Right lobe of liver (tissue), 6 donors: ENCODE data around the gene NOTUM. TPM values are rescaled to one million over a fixed set of nuclear protein-coding genes. Genes with fewer than 3 reads are reported as not detected.

Experiments
- ATAC-seq, 4 donors: fragments of 200-7000 bp; cut with Tn5 transposase; one replicate each; pipeline ENCODE4 v1.9.1; 2020; ENCODE audit warnings: mild to moderate bottlenecking in 4 of 4, moderate library complexity in 4 of 4
- DNase-seq, 3 donors: peaks; one replicate each; pipeline ENCODE4 v3.0.0-alpha.2; 2020
- H3K27ac ChIP-seq, 3 donors: fragments of 200-600 bp; one replicate each; pipeline ENCODE4 v1.8.0; 2022
- H3K27me3 ChIP-seq, 2 donors: fragments of 200-600 bp; one replicate each; pipeline ENCODE4 v1.8.0; 2022
- H3K36me3 ChIP-seq, 4 donors: fragments of 200-600 bp; sonication (generic) in 1 of 4; one replicate each; pipeline versions ENCODE4 v1.5.1 to v1.8.0; 2017 to 2022; ENCODE audit warnings: control low read depth in 1 of 4
- H3K4me1 ChIP-seq, 4 donors: fragments of 200-600 bp; sonication (generic) in 1 of 4; one replicate each; pipeline versions ENCODE4 v1.5.1 to v1.8.0; 2017 to 2022; ENCODE audit warnings: control low read depth in 1 of 4
- H3K4me3 ChIP-seq, 3 donors: fragments of 200-600 bp; one replicate each; pipeline ENCODE4 v1.8.0; 2022
- H3K9me3 ChIP-seq, 4 donors: fragments of 200-600 bp; sonication (generic) in 1 of 4; one replicate each; pipeline versions ENCODE4 v1.5.1 to v1.8.0; 2017 to 2022; ENCODE audit warnings: control low read depth in 1 of 4
- CTCF ChIP-seq, 4 donors: fragments of 200-600 bp in 3 of 4; fragments of 450-650 bp in 1 of 4; IDR thresholded peaks; one replicate each; pipeline versions ENCODE4 v1.5.1 to v1.8.0; 2016 to 2022; ENCODE audit warnings: antibody characterized with exemption in 4 of 4, mild to moderate bottlenecking in 2 of 4
- POLR2A ChIP-seq: fragments of 450-650 bp; IDR thresholded peaks from one replicate; pipeline ENCODE4 v1.6.1; 2017; ENCODE audit warnings: antibody characterized with exemption, mild to moderate bottlenecking
- WGBS: methylation state at CpG from one replicate; pipeline ENCODE4 v1.1.6; 2018; ENCODE audit warnings: low coverage, low lambda C conversion rate; ENCODE audit not compliant: insufficient coverage; ENCODE audit errors: missing lambda C conversion rate; 5-methylcytosine and 5-hydroxymethylcytosine counted together
- intact Hi-C, 2 donors: fragments of 100-400 bp; cut with DNase I; formaldehyde crosslinking; loops; one replicate each; pipeline versions ENCODE4 v1.11.2 to v1.14.1; 2022
- total RNA-seq, 6 experiments: library from RNA; depleted of rRNA in 2 of 6; stranded (reverse); fragments of >200 nt in 2 of 6; fragmentation: NEBNext Ultra II Directional in 3 of 6; extraction: Animal tissue kit (Norgen Biotek cat#: 25700) in 3 of 6; gene quantifications; one replicate each; pipeline versions ENCODE4 v1.1.0 to v1.2.4, GENCODE V29; 2016 to 2023
- donor health status: DM: no; HTN: yes; CAD: no.
- donor health status: DM: no; HTN: no; CAD: no.
- donor health status: DM: no; HTN: no; CAD: no.
- donor health status: DM: no; HTN: yes; CAD: no.
- donor health status: DM: no; HTN: yes; CAD: no.

Gene NOTUM
- total RNA-seq, 6 experiments from 2014 or later, result 1.2 to 7.6 (median 3.0) TPM

DNA sequence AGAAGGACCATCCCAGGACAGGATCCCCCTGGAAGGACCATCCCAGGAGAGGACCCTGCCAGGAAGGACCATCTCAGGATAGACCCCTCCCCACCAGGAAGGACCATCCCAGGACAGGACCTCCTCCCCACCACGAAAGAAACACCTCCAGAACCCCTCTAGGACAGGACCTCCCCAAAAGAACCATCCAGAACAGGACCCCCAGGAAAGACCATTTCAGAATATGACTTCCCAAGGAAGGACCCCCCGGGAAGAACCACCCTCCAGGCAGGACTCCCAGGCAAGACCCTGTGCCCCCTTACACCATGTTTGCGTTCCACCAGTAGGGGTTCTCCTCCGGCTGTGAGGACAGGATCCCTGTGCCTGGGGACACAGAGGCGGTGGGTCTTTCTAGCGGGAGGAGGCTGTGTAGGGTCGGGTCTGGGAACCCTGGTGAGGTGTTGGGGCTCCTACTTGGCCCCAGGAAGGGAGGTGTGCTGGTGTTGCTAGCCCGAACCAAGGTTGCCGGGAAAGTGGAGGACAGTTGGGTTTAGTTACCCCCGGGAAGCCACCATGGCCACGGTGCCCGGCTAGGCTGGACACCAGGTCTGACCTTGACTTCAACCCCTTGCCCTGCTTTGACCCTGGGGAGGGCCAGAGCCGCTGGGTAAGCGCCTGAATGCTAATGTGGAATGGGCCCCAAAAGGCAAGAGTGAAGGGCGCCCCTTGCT, 2.2 kb downstream of the NOTUM start:
- intact Hi-C loops, result loop anchor here in 1 of 2 donors (5.0 kb wide), 1 partner anchor 59 kb away; no protein-coding TSS in a partner anchor
- TF ChIP-seq POLR2A (no peak), CTCF (IDR thresholded peaks at IDR 0.05) (no peak)
- DNase-seq, result no peak
- Histone ChIP-seq H3K4me3 (peak overlapping the region in 2 of 3 donors; percentile 64 to 70), H3K9me3 (no peaks in the 10 kb centered on the region), H3K36me3 (no peaks in the 10 kb centered on the region), H3K4me1 (peaks cover 0 to 14% (median 0%) of the 10 kb centered on the region in 4 donors), H3K27me3 (no peaks in the 10 kb centered on the region), H3K27ac (no peak overlapping the region)
- WGBS, result 42% methylated on average over 4 of the region's 15 CpGs
- peak in 2 of 4 donors; percentile 2 to 7 for ATAC-seq

DNA sequence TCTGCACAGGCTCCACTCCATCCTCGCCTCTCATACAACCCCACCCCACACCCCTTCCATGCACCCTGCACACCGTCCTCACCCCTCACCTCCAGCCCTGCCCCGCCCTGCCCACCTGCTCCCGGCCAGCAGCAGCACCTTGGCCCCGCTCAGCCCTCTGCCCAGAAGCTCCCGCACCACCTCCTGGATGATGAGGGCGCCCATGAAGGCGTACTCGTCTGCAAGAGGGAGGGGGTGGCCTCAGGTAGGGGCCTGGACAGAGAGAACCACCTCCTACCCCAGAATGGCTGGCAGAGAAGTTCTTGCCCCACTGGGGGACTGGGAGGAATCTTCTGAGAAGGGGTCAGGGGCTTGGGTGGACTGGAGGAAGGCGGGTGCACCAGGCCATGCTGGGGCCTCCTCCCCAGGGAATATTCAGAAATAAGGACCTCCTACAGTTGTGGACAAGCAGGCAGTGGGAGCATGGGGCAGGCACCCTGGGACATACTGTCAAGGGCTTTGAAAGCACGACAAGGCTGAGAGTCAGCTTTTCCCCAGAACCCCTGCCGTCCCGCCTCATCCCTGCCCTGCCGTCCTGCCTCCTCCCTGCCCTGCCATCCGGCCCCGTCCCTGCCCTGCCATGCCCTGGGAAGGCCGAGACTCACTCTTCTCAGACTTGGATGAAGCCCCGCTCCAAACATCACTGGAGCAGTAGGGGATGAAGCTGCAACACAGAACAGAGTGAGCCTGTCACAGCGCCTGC, 3.1 kb downstream of the NOTUM start:
- H3K4me1 ChIP-seq, result peaks cover 0 to 14% (median 0%) of the 10 kb centered on the region in 4 donors
- WGBS, result 84% methylated on average over 14 of the region's 19 CpGs
- intact Hi-C loops, result loop anchor here in 1 of 2 donors (5.0 kb wide), 1 partner anchor 59 kb away; no protein-coding TSS in a partner anchor
- H3K9me3 ChIP-seq, result no peaks in the 10 kb centered on the region
- no peak for TF ChIP-seq CTCF (IDR thresholded peaks at IDR 0.05)
- no peak for TF ChIP-seq POLR2A
- no peaks in the 10 kb centered on the region for H3K27me3 ChIP-seq
- no peak overlapping the region for H3K4me3 ChIP-seq
- H3K27ac ChIP-seq, result no peak overlapping the region
- ATAC-seq (no peak), DNase-seq (no peak)
- no peaks in the 10 kb centered on the region for H3K36me3 ChIP-seq

DNA sequence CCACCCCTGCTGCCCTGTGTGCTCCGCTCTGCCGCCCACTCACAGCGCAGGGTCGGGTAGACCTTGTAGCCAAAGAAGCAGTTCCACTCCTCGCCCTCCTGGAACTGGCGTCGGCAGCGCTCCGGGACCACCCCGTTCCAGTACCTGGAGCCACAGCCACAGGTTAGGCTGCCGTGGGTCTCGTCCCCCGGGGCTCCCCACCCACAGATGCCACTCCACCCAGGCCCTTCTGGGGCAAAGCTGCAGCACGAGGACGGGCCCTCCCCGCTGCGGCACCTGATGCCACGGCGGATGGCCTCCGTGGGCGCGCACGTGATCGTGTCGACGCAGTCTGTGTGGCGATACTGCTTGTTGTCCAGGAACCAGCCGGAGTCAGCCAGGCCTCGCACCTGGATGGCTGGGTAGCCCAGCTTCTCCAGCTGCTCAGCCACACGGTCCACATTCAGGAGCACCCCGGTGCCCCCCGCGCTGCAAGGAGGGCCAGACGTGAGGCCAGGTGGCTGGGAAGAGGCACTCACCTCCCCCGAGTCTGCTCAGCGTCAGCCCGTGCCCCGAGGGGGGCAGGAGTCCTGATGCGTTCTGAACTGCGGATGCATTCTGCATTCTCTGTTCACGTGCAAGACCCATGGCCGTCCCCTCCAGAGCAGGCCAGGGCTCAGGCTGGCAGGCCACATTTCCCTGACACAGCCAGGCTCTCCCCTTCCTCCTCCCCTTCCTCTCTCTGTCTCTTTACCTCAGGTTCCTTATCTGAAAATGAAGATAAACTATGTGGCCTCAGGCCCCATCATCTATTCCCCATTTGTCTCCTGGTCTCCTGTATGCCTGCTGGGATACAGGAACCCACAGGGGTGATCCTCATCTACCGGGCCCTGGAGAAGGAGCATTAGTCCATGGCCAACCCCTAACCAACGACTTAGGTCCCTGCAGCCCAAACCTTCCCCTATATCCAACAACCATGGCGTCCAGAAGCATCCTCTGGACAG, 4.1 kb downstream of the NOTUM start:
- peaks cover 0 to 14% (median 0%) of the 10 kb centered on the region in 4 donors for H3K4me1 ChIP-seq
- intact Hi-C loops, result loop anchor here in 1 of 2 donors (5.0 kb wide), 1 partner anchor 60 kb away; no protein-coding TSS in a partner anchor
- 77% methylated on average over 6 of the region's 45 CpGs for WGBS
- no peak overlapping the region for H3K27ac ChIP-seq
- DNase-seq (no peak), ATAC-seq (no peak)
- no peak overlapping the region for H3K4me3 ChIP-seq
- H3K36me3 ChIP-seq, result no peaks in the 10 kb centered on the region
- TF ChIP-seq POLR2A (no peak), CTCF (IDR thresholded peaks at IDR 0.05) (no peak)
- H3K27me3 ChIP-seq, result no peaks in the 10 kb centered on the region
- H3K9me3 ChIP-seq, result no peaks in the 10 kb centered on the region
